ENCODE results near the gene PXYLP1.

PXYLP1 gene

DNA sequence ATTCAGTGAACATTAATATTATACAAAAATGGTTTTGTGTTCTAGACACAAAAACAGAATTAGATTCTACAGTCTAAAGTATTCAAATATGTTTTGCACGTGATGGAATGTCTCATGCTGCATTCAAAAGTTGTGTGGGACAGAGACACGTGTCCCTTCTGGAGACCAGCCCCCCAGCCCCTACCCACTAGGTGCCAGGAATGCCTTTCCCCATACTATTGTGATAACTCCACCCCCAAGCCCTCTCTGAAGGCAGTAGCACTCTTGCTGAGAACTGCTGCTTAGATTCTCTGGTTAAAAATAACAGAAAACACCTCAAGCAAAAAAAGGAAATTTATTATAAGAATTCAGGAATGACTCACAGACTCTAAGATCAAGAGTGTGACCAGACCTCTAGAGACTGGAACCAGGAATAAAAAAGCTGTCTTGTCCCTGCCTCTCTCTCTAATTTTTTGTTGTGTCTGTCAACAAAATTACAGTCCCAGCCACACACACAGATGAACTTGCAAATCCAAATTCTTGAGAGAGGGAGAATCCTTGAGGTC, 57.7 kb downstream of the PXYLP1 start:
- TF ChIP-seq, protein P1, sequence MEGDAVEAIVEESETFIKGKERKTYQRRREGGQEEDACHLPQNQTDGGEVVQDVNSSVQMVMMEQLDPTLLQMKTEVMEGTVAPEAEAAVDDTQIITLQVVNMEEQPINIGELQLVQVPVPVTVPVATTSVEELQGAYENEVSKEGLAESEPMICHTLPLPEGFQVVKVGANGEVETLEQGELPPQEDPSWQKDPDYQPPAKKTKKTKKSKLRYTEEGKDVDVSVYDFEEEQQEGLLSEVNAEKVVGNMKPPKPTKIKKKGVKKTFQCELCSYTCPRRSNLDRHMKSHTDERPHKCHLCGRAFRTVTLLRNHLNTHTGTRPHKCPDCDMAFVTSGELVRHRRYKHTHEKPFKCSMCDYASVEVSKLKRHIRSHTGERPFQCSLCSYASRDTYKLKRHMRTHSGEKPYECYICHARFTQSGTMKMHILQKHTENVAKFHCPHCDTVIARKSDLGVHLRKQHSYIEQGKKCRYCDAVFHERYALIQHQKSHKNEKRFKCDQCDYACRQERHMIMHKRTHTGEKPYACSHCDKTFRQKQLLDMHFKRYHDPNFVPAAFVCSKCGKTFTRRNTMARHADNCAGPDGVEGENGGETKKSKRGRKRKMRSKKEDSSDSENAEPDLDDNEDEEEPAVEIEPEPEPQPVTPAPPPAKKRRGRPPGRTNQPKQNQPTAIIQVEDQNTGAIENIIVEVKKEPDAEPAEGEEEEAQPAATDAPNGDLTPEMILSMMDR (IDR thresholded peaks at IDR 0.05), result no peak
- H3K4me3 ChIP-seq (ENCODE audit: low read depth, low read length), result no peak overlapping the region
- H3K36me3 ChIP-seq (ENCODE audit: control insufficient read depth, insufficient read depth, low read length), result no peaks in the 10 kb centered on the region
- no peak overlapping the region for H3K27ac ChIP-seq
- H3K79me2 ChIP-seq, result peaks cover 5% of the 10 kb centered on the region
- no peaks in the 10 kb centered on the region for H3K9me3 ChIP-seq (ENCODE audit: control insufficient read depth, low read length)
- no peak overlapping the region for H2AFZ ChIP-seq
- no peak overlapping the region for H3K9ac ChIP-seq
- H3K4me1 ChIP-seq, result peaks cover 5% of the 10 kb centered on the region
- H3K4me2 ChIP-seq (ENCODE audit: low read length), result no peak overlapping the region
- H3K27me3 ChIP-seq (ENCODE audit: control insufficient read depth, insufficient read depth, low read length), result no peaks in the 10 kb centered on the region

DNA sequence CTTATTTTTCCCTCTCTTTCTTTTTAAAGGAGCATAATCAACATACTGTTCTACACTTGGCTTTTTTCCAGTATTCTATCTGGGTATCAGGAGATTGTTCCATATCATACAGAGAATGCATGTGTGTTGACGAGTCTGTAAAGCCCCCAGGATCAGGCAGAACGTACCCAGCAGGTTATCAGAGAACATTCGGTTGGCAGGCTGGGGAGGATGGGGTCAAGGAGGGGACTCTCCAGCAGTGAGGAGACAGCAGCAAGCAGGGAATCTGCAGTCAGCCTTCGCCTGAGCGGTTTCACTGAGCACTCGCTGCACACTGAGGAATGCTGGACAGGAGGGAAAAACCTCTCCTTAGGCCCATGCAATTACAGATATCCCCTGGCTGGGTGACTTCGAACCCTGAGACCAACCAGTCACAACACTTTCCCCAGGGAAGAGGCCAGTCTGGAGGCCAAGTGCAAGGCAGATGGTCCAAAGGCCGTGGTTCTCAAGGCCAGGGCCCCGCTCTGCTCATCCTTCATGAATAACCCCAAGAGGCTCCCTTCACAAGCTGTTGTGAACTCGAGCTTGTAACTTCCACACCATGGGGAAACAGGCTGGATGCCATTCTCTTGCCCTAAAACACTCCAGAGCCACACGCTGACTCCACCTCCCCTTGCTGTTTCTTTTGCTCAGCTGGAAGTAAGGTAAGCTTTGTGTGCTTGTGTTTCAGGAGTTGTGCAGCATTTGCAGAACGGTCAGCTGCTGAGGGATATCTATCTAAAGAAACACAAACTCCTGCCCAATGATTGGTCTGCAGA, 60.1 kb downstream of the PXYLP1 start:
- Histone ChIP-seq H3K4me3 (ENCODE audit: low read depth, low read length) (no peak overlapping the region), H3K36me3 (ENCODE audit: control insufficient read depth, insufficient read depth, low read length) (no peaks in the 10 kb centered on the region), H2AFZ (no peak overlapping the region), H3K27ac (no peak overlapping the region), H3K4me1 (peaks cover 8% of the 10 kb centered on the region), H3K79me2 (peaks cover under 1% of the 10 kb centered on the region), H3K9me3 (ENCODE audit: control insufficient read depth, low read length) (no peaks in the 10 kb centered on the region), H3K9ac (no peak overlapping the region), H3K27me3 (ENCODE audit: control insufficient read depth, insufficient read depth, low read length) (no peaks in the 10 kb centered on the region), H3K4me2 (ENCODE audit: low read length) (no peak overlapping the region)
- TF ChIP-seq, protein P1 (IDR thresholded peaks at IDR 0.05), result no peak

DNA sequence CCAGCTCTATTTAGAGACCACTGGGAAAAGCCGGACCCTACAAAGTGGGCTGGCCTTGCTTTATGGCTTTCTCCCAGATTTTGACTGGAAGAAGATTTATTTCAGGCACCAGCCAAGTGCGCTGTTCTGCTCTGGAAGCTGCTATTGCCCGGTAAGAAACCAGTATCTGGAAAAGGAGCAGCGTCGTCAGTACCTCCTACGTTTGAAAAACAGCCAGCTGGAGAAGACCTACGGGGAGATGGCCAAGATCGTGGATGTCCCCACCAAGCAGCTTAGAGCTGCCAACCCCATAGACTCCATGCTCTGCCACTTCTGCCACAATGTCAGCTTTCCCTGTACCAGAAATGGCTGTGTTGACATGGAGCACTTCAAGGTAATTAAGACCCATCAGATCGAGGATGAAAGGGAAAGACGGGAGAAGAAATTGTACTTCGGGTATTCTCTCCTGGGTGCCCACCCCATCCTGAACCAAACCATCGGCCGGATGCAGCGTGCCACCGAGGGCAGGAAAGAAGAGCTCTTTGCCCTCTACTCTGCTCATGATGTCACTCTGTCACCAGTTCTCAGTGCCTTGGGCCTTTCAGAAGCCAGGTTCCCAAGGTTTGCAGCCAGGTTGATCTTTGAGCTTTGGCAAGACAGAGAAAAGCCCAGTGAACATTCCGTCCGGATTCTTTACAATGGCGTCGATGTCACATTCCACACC, 60.9 kb downstream of the PXYLP1 start:
- Histone ChIP-seq H3K36me3 (ENCODE audit: control insufficient read depth, insufficient read depth, low read length) (no peaks in the 10 kb centered on the region), H3K9me3 (ENCODE audit: control insufficient read depth, low read length) (no peaks in the 10 kb centered on the region), H3K79me2 (no peaks in the 10 kb centered on the region), H3K4me3 (ENCODE audit: low read depth, low read length) (no peak overlapping the region), H2AFZ (no peak overlapping the region), H3K4me1 (peaks cover 8% of the 10 kb centered on the region), H3K9ac (no peak overlapping the region), H3K27ac (no peak overlapping the region), H3K27me3 (ENCODE audit: control insufficient read depth, insufficient read depth, low read length) (no peaks in the 10 kb centered on the region), H3K4me2 (ENCODE audit: low read length) (no peak overlapping the region)
- TF ChIP-seq, protein P1 (IDR thresholded peaks at IDR 0.05), result no peak

DNA sequence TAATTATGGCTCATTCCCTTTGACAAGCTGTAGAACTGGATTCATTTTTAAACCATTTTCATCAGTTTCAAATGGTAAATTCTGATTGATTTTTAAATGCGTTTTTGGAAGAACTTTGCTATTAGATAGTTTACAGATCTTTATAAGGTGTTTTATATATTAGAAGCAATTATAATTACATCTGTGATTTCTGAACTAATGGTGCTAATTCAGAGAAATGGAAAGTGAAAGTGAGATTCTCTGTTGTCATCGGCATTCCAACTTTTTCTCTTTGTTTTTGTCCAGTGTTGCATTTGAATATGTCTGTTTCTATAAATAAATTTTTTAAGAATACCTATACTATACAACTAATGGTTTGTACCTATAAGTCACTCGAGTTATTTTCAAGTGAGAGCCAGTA, 62.7 kb downstream of the PXYLP1 start:
- Histone ChIP-seq H3K27ac (peak overlapping the region; percentile 5), H3K79me2 (no peaks in the 10 kb centered on the region), H3K36me3 (ENCODE audit: control insufficient read depth, insufficient read depth, low read length) (no peaks in the 10 kb centered on the region), H3K9me3 (ENCODE audit: control insufficient read depth, low read length) (no peaks in the 10 kb centered on the region), H3K4me2 (ENCODE audit: low read length) (peak overlapping the region; percentile 49), H3K27me3 (ENCODE audit: control insufficient read depth, insufficient read depth, low read length) (no peaks in the 10 kb centered on the region), H3K4me1 (peaks cover 8% of the 10 kb centered on the region), H3K4me3 (ENCODE audit: low read depth, low read length) (peak overlapping the region; percentile 47), H3K9ac (no peak overlapping the region), H2AFZ (peak overlapping the region; percentile 24)
- TF ChIP-seq, protein P1 (IDR thresholded peaks at IDR 0.05), result no peak

All from parathyroid adenoma (tissue), 2 donors.